ENCODE results near the gene CLDN10.
A peak's percentile ranks its signal among the peaks of the same experiment; 100 is the strongest.

The CLDN10 gene

GRCh38 chr13:95601216-95601615, 48.7 kb downstream of the CLDN10 start:
- no peak for DNase-seq (ENCODE audit: low spot score)

DNA sequence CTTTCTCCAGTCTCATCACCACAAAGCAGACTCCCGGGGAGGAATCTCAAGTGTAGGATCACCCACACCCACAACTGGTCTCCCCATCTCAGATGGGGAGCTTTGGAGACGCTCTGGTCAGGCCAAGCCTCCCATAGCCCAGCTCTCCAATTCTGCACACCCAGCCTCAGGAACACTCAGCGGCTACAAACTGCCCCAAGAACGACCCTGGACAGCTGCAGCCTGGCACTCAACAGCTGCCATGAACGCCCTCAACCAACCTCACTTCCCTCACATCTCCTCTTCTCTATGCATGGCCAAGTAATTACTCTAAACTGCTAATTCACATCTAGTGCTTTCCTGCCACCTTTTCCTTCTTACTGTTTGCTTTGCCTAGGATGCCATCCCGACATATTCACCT, 49.4 kb downstream of the CLDN10 start:
- DNase-seq (ENCODE audit: low spot score) = no peak

DNA sequence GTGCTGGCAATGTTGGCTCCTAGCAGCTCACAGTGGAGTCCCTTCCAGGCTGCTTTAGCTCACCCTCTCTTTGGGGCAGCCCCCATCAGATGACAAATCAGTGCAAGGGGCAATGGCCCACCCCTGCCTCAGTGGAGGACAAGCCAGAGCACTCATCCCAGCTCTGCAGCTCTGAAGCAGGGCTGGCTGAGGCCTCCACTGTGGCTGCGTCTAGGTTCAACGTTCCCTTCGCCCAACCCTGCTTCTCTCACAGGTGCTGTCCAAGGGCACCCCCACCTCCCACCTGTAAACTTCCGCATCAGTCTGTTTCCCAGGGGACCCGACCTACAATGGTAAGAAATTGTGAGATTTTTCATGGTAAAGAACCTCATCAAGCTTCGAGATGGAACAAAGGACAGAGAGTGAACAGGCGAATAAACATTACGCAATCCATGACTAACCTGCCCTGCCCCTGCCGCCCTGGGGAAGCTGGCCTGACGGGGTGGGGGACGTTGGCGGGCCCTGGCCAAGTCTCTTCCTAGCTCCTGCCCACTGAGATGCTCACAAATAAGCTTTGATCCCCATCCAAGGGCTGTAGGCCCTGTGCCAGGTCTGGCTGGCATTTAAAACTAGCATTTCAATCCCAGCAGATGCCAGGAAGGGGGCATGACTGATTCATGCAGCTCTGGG, 51.5 kb downstream of the CLDN10 start:
- peak; percentile 46 for DNase-seq (ENCODE audit: low spot score)

GRCh38 chr13:95604556-95604915, 52.0 kb downstream of the CLDN10 start:
- no peak for DNase-seq (ENCODE audit: low spot score)

DNA sequence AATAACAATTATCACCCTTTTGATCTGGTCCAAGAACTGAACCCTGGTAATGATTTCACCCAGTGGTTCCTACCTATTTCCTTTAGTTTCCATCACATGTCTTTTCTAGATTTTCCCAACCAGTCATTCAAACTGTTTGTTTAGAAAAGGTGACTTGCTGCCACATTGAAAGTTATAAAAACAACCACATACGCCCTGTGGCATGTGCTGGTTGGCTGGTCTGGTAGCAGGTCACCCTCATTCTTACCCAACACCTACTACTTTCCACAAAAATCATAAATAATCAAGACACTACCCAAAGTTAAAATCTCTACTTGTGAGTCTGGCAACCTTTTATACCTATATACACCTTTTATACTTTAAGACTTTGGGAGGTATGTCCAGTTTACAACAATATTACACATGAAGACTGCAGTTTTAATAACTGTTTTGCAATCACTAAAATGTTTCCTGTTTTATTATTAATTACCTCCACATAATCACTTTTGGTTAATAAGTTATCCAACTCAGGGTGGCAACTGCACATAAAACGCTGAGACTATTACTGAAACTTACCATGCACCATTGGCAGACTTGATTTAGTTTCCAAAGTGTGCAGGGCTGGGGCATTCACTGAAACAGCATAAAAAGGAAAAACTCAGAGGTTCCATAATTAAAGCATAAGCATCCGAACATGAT, 53.1 kb downstream of the CLDN10 start:
- DNase-seq (ENCODE audit: low spot score) = no peak

GRCh38 chr13:95607366-95607765, 54.8 kb downstream of the CLDN10 start:
- DNase-seq (ENCODE audit: low spot score) = no peak

DNA sequence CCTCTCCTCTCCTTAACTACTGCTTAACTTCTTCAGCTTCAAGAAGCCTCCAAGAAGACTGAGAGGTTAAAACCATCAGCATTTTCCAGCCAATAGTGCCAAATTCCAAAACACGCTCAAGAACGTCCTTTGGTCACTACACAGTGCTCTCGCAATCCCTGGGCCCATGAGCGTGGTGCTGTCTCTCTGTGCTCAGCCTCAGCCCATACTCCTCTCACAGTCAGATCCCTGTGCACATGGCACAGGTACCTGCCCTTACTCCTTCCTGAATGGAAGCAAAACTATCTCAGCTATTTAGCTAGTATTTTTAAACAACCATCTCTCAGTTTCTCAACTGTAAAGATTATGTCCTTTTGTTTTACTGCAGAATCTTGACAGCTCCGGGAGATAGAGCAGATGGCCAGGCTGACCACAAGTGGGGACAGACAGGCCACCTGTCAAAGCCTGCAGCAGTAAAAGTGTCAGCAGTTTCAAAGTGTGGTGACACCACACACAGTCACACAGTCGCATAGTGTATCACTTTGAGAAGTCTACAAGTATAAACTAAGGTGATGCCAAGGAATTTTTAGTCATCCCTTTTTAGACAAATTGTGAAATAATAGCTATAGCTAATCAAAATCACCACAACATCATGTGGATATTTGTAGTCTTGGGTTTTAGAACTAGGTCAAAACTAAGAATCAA, 56.3 kb downstream of the CLDN10 start:
- peak; percentile 16 for DNase-seq (ENCODE audit: low spot score)

- no peak for DNase-seq (ENCODE audit: low spot score)
These were observed 62.2 kb downstream of the CLDN10 start for GRCh38 chr13:95614641-95615245.

- no peak for DNase-seq (ENCODE audit: low spot score)
These were observed 63.0 kb downstream of the CLDN10 start for GRCh38 chr13:95615539-95615938.

GRCh38 chr13:95620030-95620824, 67.7 kb downstream of the CLDN10 start:
- DNase-seq (ENCODE audit: low spot score) = no peak

GRCh38 chr13:95620825-95621498, 68.4 kb downstream of the CLDN10 start:
- DNase-seq (ENCODE audit: low spot score) = peak; percentile 28

- no peak for DNase-seq (ENCODE audit: low spot score)
These were observed 70.6 kb downstream of the CLDN10 start for GRCh38 chr13:95623141-95623540.

GRCh38 chr13:95624020-95624419, 71.5 kb downstream of the CLDN10 start:
- peak; percentile 60 for DNase-seq (ENCODE audit: low spot score)

DNA sequence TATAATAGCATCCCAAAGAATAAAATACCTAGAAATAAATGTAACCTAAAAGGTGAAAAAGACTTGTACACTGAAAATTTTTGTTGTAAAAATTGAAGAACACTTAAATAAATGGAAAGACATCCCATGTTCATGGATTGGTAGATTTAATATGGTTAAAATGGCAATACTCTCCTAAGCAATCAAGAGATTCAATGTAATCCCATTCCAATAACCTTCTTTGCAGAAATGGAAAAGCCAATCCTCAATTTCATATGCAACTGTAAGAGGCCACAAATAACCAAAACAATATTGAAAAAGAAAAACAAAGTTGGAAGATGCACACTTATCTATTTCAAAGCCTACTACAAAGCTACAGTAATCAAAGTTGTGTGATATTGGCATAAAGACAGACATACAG, 74.2 kb downstream of the CLDN10 start:
- DNase-seq (ENCODE audit: low spot score) = no peak

GRCh38 chr13:95627590-95627989, 75.1 kb downstream of the CLDN10 start:
- no peak for DNase-seq (ENCODE audit: low spot score)

DNA sequence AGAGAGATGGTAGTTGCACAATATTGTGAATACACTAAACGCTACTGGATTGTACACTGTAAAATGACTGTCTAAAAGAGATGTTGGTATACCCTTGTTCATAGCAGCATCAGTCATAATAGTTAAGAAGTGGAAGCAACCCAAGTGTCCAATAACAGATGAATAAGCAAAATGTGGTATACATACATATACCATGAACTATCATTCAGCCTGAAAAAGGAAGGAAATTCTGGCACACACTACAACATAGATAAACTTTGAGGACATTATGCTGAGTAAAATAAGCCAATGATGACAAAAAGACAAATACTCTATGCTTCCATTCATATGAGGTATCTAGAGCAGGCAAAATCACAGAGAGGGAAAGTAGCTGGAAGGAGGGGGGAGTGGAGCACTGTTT, 76.0 kb downstream of the CLDN10 start:
- no peak for DNase-seq (ENCODE audit: low spot score)

GRCh38 chr13:95629071-95629470, 76.6 kb downstream of the CLDN10 start:
- DNase-seq (ENCODE audit: low spot score) = no peak

All from cerebellar cortex (tissue), 1 donor.